ENCODE results near the gene ZFTA. TPM values are rescaled to one million over a fixed set of nuclear protein-coding genes. Genes with fewer than 3 reads are reported as not detected.
A peak's percentile ranks its signal among the peaks of the same experiment; 100 is the strongest.

ZFTA gene
- polyA plus RNA-seq, 3 donors = 1.2 TPM; not detected in 2

- Histone ChIP-seq H3K27ac (ENCODE audit: low read depth in 1 of 2, low read length in 2 of 2) (no peak overlapping the region), H3K4me2 (replicated peaks; ENCODE audit: extremely low read depth, low read length, poor library complexity, severe bottlenecking) (peak overlapping the region; percentile 39), H3K9me3 (replicated peaks in 1 of 2; ENCODE audit: control insufficient read depth in 1 of 2, insufficient read depth in 1 of 2, low read length in 2 of 2) (no peaks in the 10 kb centered on the region), H3K4me1 (ENCODE audit: control insufficient read depth in 1 of 2, insufficient read depth in 2 of 2, low read length in 2 of 2) (peaks cover 3 to 7% of the 10 kb centered on the region in 2 donors), H3K27me3 (ENCODE audit: control insufficient read depth in 2 of 2, insufficient read depth in 2 of 2, low read length in 2 of 2) (no peaks in the 10 kb centered on the region), H3K9ac (ENCODE audit: insufficient read depth, low read length, poor library complexity, severe bottlenecking) (no peak overlapping the region), H2AFZ (ENCODE audit: insufficient read depth, low read depth, low read length, poor library complexity, severe bottlenecking) (no peak overlapping the region), H3K4me3 (replicated peaks in 1 of 3; ENCODE audit: low read depth in 2 of 3, low read length in 3 of 3) (no peak overlapping the region), H4K20me1 (ENCODE audit: insufficient read depth, low read length) (peaks cover 100% of the 10 kb centered on the region), H3K79me2 (ENCODE audit: insufficient read depth, low read length) (peaks cover 93% of the 10 kb centered on the region), H3K36me3 (replicated peaks in 1 of 2; ENCODE audit: control insufficient read depth in 1 of 2, insufficient read depth in 2 of 2, low read length in 2 of 2) (peaks cover 2 to 21% of the 10 kb centered on the region in 2 donors)
- peaks cover 0 to 1% (median 0%) of the 10 kb centered on the region in 3 donors for H3K27me3 Mint-ChIP-seq (ENCODE audit: low read depth in 3 of 3)
- 0% methylated on average over 1 of the region's 8 CpGs for WGBS (ENCODE audit: insufficient coverage)
- peak overlapping the region in 2 of 7 donors; percentile 53 to 68 for H3K27ac Mint-ChIP-seq
- TF ChIP-seq CTCF (IDR thresholded peaks at IDR 0.05) = peak; percentile 98
- peaks cover 3 to 19% of the 10 kb centered on the region in 2 donors for H3K36me3 Mint-ChIP-seq
- peak; percentile 56 to 76 (median 70) for DNase-seq
- H3K9me3 Mint-ChIP-seq = no peaks in the 10 kb centered on the region
- H3K4me1 Mint-ChIP-seq = peaks cover 17% of the 10 kb centered on the region
- peak overlapping the region in 1 of 2 donors; percentile 73 for H3K4me3 Mint-ChIP-seq
- intact Hi-C loops (cut with micrococcal nuclease) = loop anchor here (2.0 to 10.0 kb wide), 3 partner anchors 68 to 264 kb away; partner anchors contain the start of gene ATL3 (in 1 of the 2)
Observed at GRCh38 chr11:63738720-63739360, 29.7 kb downstream of the ZFTA start.

DNA sequence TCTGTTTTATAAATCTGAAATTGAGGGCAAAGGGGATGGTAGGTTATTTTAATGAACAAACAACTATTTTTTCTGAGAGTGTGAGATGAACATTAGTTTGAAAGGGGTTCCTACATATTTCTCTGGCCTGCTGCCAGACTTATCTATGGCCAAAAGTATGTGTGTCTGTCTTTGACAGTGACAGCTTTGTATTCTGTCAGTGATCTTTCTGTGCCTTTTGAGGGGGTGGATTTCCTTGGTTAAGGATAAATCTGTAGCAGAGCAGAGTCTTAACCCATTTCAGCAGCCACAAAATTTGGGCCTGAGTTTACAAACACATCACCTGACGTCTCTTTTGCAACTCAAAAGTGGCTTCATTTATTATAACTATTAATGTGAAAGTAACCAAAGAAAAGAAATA, 30.9 kb downstream of the ZFTA start:
- H3K4me3 Mint-ChIP-seq = no peak overlapping the region
- H3K27ac Mint-ChIP-seq = peak overlapping the region in 3 of 7 donors; percentile 12 to 82 (median 21)
- no peak overlapping the region for H3K9ac ChIP-seq (ENCODE audit: insufficient read depth, low read length, poor library complexity, severe bottlenecking)
- H3K9me3 ChIP-seq (replicated peaks in 1 of 2; ENCODE audit: control insufficient read depth in 1 of 2, insufficient read depth in 1 of 2, low read length in 2 of 2) = no peaks in the 10 kb centered on the region
- no peak for TF ChIP-seq CTCF (IDR thresholded peaks at IDR 0.05)
- peak overlapping the region in 1 of 2 donors; percentile 49 for H3K27ac ChIP-seq (ENCODE audit: low read depth in 1 of 2, low read length in 2 of 2)
- H3K4me2 ChIP-seq (replicated peaks; ENCODE audit: extremely low read depth, low read length, poor library complexity, severe bottlenecking) = no peak overlapping the region
- no peaks in the 10 kb centered on the region for H3K9me3 Mint-ChIP-seq
- no peaks in the 10 kb centered on the region for H3K27me3 ChIP-seq (ENCODE audit: control insufficient read depth in 2 of 2, insufficient read depth in 2 of 2, low read length in 2 of 2)
- peaks cover 6 to 23% of the 10 kb centered on the region in 2 donors for H3K36me3 Mint-ChIP-seq
- H2AFZ ChIP-seq (ENCODE audit: insufficient read depth, low read depth, low read length, poor library complexity, severe bottlenecking) = no peak overlapping the region
- H3K27me3 Mint-ChIP-seq (ENCODE audit: low read depth in 3 of 3) = peaks cover 0 to 1% (median 0%) of the 10 kb centered on the region in 3 donors
- H3K4me1 ChIP-seq (ENCODE audit: control insufficient read depth in 1 of 2, insufficient read depth in 2 of 2, low read length in 2 of 2) = peaks cover 3 to 7% of the 10 kb centered on the region in 2 donors
- H3K36me3 ChIP-seq (replicated peaks in 1 of 2; ENCODE audit: control insufficient read depth in 1 of 2, insufficient read depth in 2 of 2, low read length in 2 of 2) = peaks cover 0 to 14% of the 10 kb centered on the region in 2 donors
- no peak for DNase-seq
- peaks cover 93% of the 10 kb centered on the region for H3K79me2 ChIP-seq (ENCODE audit: insufficient read depth, low read length)
- H3K4me3 ChIP-seq (replicated peaks in 1 of 3; ENCODE audit: low read depth in 2 of 3, low read length in 3 of 3) = no peak overlapping the region
- no CpG with 5 or more reads among the region's 1 CpG for WGBS (ENCODE audit: insufficient coverage)
- intact Hi-C loops (cut with micrococcal nuclease) = loop anchor here (2.0 to 10.0 kb wide), 3 partner anchors 67 to 263 kb away; partner anchors contain the start of gene ATL3 (in 1 of the 2)
- H3K4me1 Mint-ChIP-seq = peaks cover 20% of the 10 kb centered on the region
- H4K20me1 ChIP-seq (ENCODE audit: insufficient read depth, low read length) = peaks cover 100% of the 10 kb centered on the region

All from CD14-positive monocyte (primary cell).